HFF-Myc (cell line): ENCODE results near the gene ACSS1.

Experiments used
- DNase-seq: peaks from one replicate; pipeline ENCODE4 v3.0.0-alpha.2; 2011; ENCODE audit warnings: low read depth; ENCODE audit errors: extremely low read depth
- H3K4me3 ChIP-seq: replicated peaks from 2 replicates; pipeline ENCODE4 v1.5.1; 2011; ENCODE audit warnings: low read depth, mild to moderate bottlenecking, control low read depth, low read length
- CTCF ChIP-seq: IDR thresholded peaks from 2 replicates; pipeline ENCODE4 v1.5.1; 2012; ENCODE audit warnings: mild to moderate bottlenecking, low read depth, low read length, control low read depth; ENCODE audit errors: missing control alignments

Gene ACSS1

GRCh38 chr20:25058051-25058846 is at the start of gene ACSS1:
TSS of gene ACSS1 (minus strand) at chr20:25058139. CDS start at chr20:25058102, 37 bp downstream.
- TF ChIP-seq CTCF = no peak
- DNase-seq = no peak
- H3K4me3 ChIP-seq = peak within 1 kb of the TSS; percentile 59

GRCh38 chr20:25103526-25103925 is 45.6 kb upstream of the ACSS1 start:
- H3K4me3 ChIP-seq = no peak overlapping the region
- no peak for DNase-seq

GRCh38 chr20:25100914-25101313 is 43.0 kb upstream of the ACSS1 start:
- TF ChIP-seq CTCF = no peak
- no peak overlapping the region for H3K4me3 ChIP-seq
- no peak for DNase-seq

More at GRCh38 chr20:25103526-25103925, 45.6 kb upstream of the ACSS1 start:
- no peak for TF ChIP-seq CTCF

GRCh38 chr20:25099601-25100140 is 41.7 kb upstream of the ACSS1 start:
- no peak for DNase-seq
- H3K4me3 ChIP-seq = no peak overlapping the region
- TF ChIP-seq CTCF = no peak

GRCh38 chr20:25097498-25097897 is 39.6 kb upstream of the ACSS1 start:
- no peak overlapping the region for H3K4me3 ChIP-seq
- TF ChIP-seq CTCF = no peak
- no peak for DNase-seq

- no peak for DNase-seq
- TF ChIP-seq CTCF = no peak
- no peak overlapping the region for H3K4me3 ChIP-seq
These were observed 32.8 kb upstream of the ACSS1 start for GRCh38 chr20:25090492-25091429.
